ENCODE measurements around the gene NUP188. TPM values are rescaled to one million over a fixed set of nuclear protein-coding genes. Genes with fewer than 3 reads are reported as not detected.
A peak's percentile ranks its signal among the peaks of the same experiment; 100 is the strongest.
"Not testable (repeated sequence)": the region's sequence is repeated elsewhere in the genome, so short reads cannot be mapped to it uniquely, and the experiment has no call there.

NUP188 gene
- total RNA-seq, 1 donor = 30.0 TPM

DNA sequence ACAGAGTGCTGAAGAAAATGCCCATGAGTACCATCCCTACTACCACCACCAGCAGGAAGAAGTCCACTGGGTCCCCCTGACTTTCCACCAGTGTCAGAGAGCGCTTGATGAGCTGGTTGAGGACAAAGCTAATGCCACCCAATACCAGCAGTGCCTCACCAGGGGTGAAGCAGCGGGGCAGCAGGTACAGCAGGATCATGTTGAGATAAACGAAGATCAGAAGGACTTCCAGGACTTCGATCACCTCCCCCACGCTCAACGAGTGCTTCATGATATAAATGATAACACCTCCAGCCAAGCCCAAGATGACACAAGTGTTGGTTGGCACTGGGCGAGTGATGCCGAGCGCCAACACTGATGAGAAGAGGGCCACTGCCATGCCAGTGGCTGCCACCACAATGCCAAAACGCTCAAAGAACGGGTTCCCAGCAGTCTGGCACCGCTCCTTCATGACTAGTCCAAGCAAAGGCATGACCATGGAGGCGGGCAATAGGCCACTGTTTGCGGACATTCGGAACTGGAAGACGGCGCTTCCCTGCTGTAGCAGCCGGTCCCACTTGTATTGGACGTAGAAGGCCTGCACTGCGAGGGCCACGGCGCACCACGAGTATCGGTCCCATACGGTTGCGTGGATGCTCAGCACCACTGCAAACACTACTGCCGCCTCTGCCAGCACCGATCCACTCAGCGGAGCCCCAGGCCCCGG, 775 bp upstream of the NUP188 start:
- peak overlapping the region; percentile 83 for H3K4me2 ChIP-seq (ENCODE audit: insufficient read depth, low read length)
- H3K27ac ChIP-seq (ENCODE audit: low read depth, low read length) = peak overlapping the region; percentile 96
- H3K27me3 ChIP-seq (ENCODE audit: insufficient read depth, low read length) = no peaks in the 10 kb centered on the region
- peaks cover 21% of the 10 kb centered on the region for H3K79me2 ChIP-seq (ENCODE audit: insufficient read depth, low read length)
- no peaks in the 10 kb centered on the region for H3K9me3 ChIP-seq (ENCODE audit: low read depth, low read length)
- peak overlapping the region; percentile 93 for H3K4me3 ChIP-seq (ENCODE audit: insufficient read depth, low read length)
- peaks cover 3% of the 10 kb centered on the region for H4K20me1 ChIP-seq (ENCODE audit: insufficient read depth, low read length)
- TF ChIP-seq, protein P1, sequence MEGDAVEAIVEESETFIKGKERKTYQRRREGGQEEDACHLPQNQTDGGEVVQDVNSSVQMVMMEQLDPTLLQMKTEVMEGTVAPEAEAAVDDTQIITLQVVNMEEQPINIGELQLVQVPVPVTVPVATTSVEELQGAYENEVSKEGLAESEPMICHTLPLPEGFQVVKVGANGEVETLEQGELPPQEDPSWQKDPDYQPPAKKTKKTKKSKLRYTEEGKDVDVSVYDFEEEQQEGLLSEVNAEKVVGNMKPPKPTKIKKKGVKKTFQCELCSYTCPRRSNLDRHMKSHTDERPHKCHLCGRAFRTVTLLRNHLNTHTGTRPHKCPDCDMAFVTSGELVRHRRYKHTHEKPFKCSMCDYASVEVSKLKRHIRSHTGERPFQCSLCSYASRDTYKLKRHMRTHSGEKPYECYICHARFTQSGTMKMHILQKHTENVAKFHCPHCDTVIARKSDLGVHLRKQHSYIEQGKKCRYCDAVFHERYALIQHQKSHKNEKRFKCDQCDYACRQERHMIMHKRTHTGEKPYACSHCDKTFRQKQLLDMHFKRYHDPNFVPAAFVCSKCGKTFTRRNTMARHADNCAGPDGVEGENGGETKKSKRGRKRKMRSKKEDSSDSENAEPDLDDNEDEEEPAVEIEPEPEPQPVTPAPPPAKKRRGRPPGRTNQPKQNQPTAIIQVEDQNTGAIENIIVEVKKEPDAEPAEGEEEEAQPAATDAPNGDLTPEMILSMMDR (IDR thresholded peaks at IDR 0.05; ENCODE audit: extremely low read depth, low read depth, low read length) = no peak
- peak; percentile 88 for DNase-seq (ENCODE audit: insufficient read length, low spot score, missing footprints)
- peaks cover 8% of the 10 kb centered on the region for H3K4me1 ChIP-seq (ENCODE audit: insufficient read depth, low read length)
- peak overlapping the region; percentile 96 for H2AFZ ChIP-seq (ENCODE audit: low read length)
- H3K36me3 ChIP-seq (ENCODE audit: insufficient read depth, low read length) = peaks cover 15% of the 10 kb centered on the region

DNA sequence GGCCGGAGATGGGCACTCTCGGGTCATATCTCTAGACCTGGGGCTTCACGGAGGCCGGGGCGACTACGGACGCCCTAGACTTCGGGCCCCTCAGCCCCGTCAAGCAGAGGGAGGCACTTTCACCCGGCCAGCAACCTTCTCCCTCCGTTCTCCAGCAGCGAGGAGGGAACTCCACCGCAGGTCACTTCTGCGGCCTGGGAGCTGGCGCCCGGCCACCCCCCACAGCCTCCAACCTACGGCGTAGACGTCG, 297 bp upstream of the NUP188 start:
- Histone ChIP-seq H3K4me3 (ENCODE audit: insufficient read depth, low read length) (peak overlapping the region; percentile 93), H3K27ac (ENCODE audit: low read depth, low read length) (peak overlapping the region; percentile 96), H3K4me2 (ENCODE audit: insufficient read depth, low read length) (peak overlapping the region; percentile 83), H3K79me2 (ENCODE audit: insufficient read depth, low read length) (peaks cover 21% of the 10 kb centered on the region), H3K4me1 (ENCODE audit: insufficient read depth, low read length) (peaks cover 8% of the 10 kb centered on the region), H3K36me3 (ENCODE audit: insufficient read depth, low read length) (peaks cover 15% of the 10 kb centered on the region), H3K27me3 (ENCODE audit: insufficient read depth, low read length) (no peaks in the 10 kb centered on the region), H2AFZ (ENCODE audit: low read length) (peak overlapping the region; percentile 96), H3K9me3 (ENCODE audit: low read depth, low read length) (no peaks in the 10 kb centered on the region), H4K20me1 (ENCODE audit: insufficient read depth, low read length) (peaks cover 3% of the 10 kb centered on the region)
- no peak for DNase-seq (ENCODE audit: insufficient read length, low spot score, missing footprints)
- TF ChIP-seq, protein P1 (IDR thresholded peaks at IDR 0.05; ENCODE audit: extremely low read depth, low read depth, low read length) = no peak

DNA sequence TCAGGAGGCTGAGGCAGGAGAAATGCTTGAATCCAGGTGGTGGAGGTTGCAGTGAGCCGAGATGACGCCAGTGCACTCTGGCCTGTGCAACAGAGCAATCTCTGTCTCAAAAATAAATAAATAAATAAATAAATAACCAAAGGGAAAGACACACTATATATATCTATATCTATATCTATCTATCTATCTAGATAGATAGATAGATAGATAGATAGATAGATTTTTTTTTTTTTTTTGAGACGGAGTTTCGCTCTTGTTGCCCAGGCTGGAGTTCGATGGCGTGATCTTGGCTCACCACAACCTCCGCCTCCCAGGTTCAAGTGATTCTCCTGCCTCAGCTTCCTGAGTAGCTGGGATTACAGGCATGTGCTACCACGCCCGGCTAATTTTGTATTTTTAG, 13.9 kb downstream of the NUP188 start:
- peaks cover 57% of the 10 kb centered on the region for H3K36me3 ChIP-seq (ENCODE audit: insufficient read depth, low read length)
- H3K9me3 ChIP-seq (ENCODE audit: low read depth, low read length); H4K20me1 ChIP-seq (ENCODE audit: insufficient read depth, low read length); H3K4me3 ChIP-seq (ENCODE audit: insufficient read depth, low read length); H3K79me2 ChIP-seq (ENCODE audit: insufficient read depth, low read length); DNase-seq (ENCODE audit: insufficient read length, low spot score, missing footprints); H3K27ac ChIP-seq (ENCODE audit: low read depth, low read length); H2AFZ ChIP-seq (ENCODE audit: low read length); H3K4me1 ChIP-seq (ENCODE audit: insufficient read depth, low read length); H3K27me3 ChIP-seq (ENCODE audit: insufficient read depth, low read length); H3K4me2 ChIP-seq (ENCODE audit: insufficient read depth, low read length): not testable (repeated sequence)

DNA sequence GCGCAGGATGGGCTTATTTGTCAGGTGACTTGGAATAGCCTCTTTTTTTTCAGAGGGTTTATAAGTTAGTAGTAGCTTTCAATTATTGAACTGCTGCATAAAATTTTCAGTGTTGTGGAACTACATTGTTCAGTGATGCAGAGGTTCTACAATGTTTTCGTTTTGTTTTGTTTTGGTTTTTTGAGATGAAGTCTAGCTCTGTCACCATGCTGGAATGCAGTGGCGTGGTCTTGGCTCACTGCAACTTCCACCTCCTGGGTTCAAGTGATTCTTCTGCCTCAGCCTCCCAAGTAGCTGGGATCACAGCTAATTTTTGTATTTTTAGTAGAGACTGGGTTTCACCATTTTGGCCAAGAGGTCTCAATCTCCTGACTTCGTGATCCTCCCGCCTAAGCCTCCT, 22.0 kb downstream of the NUP188 start:
- H3K36me3 ChIP-seq (ENCODE audit: insufficient read depth, low read length) = peaks cover 72% of the 10 kb centered on the region
- DNase-seq (ENCODE audit: insufficient read length, low spot score, missing footprints) = no peak

More for the DNA sequence above, 22.0 kb downstream of the NUP188 start:
- Histone ChIP-seq H3K27ac (ENCODE audit: low read depth, low read length) (no peak overlapping the region), H3K27me3 (ENCODE audit: insufficient read depth, low read length) (no peaks in the 10 kb centered on the region), H3K9me3 (ENCODE audit: low read depth, low read length) (no peaks in the 10 kb centered on the region), H4K20me1 (ENCODE audit: insufficient read depth, low read length) (no peaks in the 10 kb centered on the region), H2AFZ (ENCODE audit: low read length) (no peak overlapping the region), H3K4me1 (ENCODE audit: insufficient read depth, low read length) (peaks cover 15% of the 10 kb centered on the region), H3K79me2 (ENCODE audit: insufficient read depth, low read length) (no peaks in the 10 kb centered on the region), H3K4me2 (ENCODE audit: insufficient read depth, low read length) (no peak overlapping the region), H3K4me3 (ENCODE audit: insufficient read depth, low read length) (no peak overlapping the region)
- TF ChIP-seq, protein P1 (IDR thresholded peaks at IDR 0.05; ENCODE audit: extremely low read depth, low read depth, low read length) = no peak

All from osteoblast (primary cell).